Stimulated activated CD4-positive, alpha-beta T cell treated with anti-CD3 and anti-CD28 coated beads, Interleukin-15, amount 100 ng/mL, for 1 hour (primary cell): ENCODE data around the gene NEGR1.

Source experiments
- DNase-seq, 2 donors: peaks; one replicate each; pipeline ENCODE4 v3.0.0-alpha.2; 2020; ENCODE audit warnings: low read depth in 1 of 2, low spot score in 1 of 2

NEGR1 gene

DNA sequence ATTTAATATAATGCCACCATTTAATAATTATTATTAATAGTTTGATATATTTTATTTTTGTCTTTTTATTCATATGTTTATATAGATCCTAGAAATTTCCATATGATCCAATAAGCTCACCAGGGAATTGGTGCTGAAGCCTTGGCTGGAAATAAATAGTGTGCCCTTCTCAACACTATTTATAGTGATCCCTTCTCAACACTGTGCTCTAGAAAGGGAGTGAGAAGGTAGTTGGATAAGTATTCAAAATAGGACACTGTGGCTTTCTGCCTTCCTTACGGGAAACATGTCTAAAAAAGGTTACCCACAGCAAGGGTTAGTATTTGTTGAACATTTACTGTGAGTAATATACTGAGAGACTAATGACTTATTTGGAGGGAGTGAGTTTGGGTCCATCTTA, 496.1 kb downstream of the NEGR1 start:
- no peak for DNase-seq

- no peak for DNase-seq
Measured at GRCh38 chr1:71785450-71785849, 496.9 kb downstream of the NEGR1 start.

GRCh38 chr1:71785000-71785399, 497.3 kb downstream of the NEGR1 start:
- no peak for DNase-seq

GRCh38 chr1:71784241-71784640, 498.1 kb downstream of the NEGR1 start:
- no peak for DNase-seq

GRCh38 chr1:71783071-71783470, 499.3 kb downstream of the NEGR1 start:
- DNase-seq, result no peak

DNA sequence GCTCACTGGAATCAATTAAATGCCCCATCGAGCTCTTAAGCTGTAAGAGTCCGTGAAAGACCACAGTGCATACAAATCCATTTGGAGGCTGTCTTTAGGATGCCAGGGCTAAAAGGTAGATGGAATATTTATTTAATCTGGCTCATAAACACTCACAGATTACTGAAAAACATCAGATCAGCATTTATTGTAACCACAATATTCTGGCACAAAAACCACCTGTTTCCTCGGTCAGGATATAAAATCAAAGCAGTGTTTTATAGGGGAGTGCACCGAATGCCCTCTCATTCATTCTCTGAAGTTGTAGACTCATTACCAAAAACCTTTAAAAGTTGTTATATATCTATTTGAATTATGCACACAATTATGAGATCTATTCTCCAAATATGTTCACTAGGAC, 500.9 kb downstream of the NEGR1 start:
- no peak for DNase-seq

DNA sequence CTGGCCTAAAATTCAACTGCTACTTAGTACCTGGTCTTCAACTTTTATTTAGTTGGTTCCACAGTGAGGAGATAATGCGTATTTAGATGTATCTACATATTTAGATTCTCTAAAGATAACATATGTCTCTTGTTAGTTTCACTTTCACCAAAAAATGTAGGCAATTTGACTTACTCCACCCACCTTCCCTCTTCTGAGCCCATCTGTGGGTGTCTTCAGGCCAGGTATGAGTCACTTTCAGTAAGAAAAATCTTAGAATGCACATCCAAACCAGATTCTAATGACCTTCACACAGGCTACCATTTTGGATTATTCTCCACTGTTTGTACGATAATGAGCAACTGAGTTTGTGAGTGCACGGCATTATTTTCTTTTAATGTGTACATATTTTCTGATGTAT, 501.7 kb downstream of the NEGR1 start:
- DNase-seq, result no peak

DNA sequence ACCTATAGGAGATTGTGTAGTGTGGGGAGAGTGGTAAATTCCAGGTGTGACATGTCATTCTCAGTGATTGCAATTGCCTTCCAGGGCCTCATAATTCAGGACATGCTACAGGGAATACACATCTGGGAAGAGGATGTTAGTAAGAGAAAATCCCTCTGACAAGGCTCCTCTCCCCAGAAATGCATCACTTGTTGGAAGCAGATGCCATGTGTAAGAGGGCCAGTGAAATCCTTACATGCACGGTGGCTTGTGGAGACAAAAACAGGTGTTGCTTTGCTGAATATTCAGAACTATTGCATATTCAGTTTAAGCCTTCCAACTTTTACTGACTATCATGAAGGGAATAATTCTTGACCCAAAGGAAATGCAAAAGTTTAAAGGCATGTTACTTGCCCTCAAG, 503.4 kb downstream of the NEGR1 start:
- no peak for DNase-seq

DNA sequence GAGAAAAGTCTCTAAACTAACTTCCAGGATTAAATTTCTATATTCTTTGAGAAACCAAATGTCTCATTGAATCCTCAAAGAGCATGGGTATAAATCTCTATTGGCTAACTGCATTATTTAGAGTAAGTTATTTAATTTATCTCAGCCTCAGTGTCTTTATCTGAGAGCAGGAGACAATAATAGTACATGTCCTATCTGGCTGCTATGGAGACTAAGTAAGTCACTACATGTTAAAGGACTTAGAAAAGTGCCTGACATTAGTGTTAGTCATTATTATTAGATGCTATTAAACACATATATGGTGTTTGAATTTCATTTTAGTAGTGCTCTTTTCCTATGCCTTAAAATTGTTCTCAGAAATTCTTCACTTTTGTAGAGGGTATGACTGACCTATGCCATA, 505.2 kb downstream of the NEGR1 start:
- no peak for DNase-seq

DNA sequence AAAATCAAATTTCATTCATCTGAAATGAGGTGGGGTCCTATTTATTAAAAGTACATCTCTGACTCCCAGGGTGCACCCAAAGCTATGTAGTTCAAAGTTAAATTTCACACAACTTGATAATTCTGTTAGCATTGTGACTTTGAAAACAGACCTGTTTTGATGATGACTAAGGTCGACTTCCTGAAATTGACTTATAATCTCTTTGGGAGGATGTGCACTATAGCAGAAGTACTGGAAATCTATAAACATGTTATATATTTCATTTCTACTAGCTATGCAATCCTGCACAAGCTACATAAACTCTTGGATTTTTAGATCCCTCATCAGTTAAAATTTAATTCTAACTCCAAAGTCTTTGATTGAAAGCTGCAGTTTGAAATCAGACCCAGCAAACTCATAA, 507.6 kb downstream of the NEGR1 start:
- no peak for DNase-seq

DNA sequence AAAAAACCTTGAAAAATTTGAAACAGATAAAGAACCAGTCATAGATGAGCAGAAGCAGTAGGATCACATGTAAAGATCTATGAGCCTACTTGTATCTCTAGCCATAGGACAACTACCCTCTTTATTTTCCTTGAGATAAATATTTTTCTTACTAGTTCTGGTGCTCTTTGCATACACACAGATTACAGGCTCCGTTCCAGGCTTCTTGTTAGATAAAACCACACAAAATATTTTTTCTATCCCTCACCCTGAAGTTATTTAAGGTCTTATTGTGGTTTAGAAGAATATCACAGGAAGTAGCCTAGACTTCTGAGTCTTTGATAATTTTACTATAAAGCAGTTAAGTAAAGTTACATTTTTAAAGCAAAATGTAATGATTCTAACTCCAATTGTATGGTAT, 512.2 kb downstream of the NEGR1 start:
- DNase-seq, result no peak

GRCh38 chr1:71766748-71767147, 515.6 kb downstream of the NEGR1 start:
- no peak for DNase-seq

GRCh38 chr1:71762514-71763255, 519.7 kb downstream of the NEGR1 start:
- DNase-seq, result no peak

DNA sequence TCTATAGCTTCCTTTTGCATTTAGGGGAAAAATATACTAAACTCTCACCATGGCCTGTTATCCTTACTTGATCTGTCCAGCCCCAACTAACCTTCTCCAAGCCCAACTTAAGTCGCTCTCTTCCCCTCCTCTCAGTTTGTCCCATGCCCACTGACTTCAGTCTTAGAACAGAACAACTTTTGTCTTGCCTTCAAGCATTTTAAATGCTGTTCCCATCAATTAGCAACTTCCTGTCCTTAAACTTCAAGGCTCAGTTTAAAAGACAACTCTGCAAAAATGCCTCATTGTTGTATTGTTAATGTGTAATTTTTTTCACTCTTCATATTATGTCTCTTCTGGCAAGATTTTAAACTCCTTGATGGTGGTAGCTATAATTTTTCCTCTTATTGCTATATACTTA, 526.9 kb downstream of the NEGR1 start:
- DNase-seq, result no peak

- DNase-seq, result no peak
Measured at GRCh38 chr1:71753746-71754145, 528.6 kb downstream of the NEGR1 start.

- DNase-seq, result no peak
Measured at GRCh38 chr1:71745326-71745725, 537.0 kb downstream of the NEGR1 start.

DNA sequence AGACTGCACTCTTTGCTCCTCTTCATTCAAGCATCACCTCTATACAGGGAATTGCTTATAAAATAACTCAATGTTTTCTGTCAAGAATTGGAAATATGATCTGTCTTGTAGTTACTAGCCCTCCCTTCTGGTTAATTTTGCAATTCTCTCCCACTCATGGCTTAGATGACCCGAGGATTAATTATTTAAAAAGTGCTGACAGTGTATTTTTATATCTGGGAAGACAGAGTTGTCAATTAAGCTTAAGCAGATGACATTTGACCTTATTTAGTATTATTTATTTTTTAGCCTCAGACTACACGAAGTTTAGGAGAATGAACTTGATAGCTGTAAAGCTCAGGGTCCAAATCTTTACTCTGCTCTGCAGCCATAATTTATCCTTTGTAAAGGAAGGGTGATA, 538.5 kb downstream of the NEGR1 start:
- DNase-seq, result no peak

- DNase-seq, result no peak
Measured at GRCh38 chr1:71738910-71739309, 543.4 kb downstream of the NEGR1 start.

GRCh38 chr1:71738256-71738655, 544.1 kb downstream of the NEGR1 start:
- no peak for DNase-seq

DNA sequence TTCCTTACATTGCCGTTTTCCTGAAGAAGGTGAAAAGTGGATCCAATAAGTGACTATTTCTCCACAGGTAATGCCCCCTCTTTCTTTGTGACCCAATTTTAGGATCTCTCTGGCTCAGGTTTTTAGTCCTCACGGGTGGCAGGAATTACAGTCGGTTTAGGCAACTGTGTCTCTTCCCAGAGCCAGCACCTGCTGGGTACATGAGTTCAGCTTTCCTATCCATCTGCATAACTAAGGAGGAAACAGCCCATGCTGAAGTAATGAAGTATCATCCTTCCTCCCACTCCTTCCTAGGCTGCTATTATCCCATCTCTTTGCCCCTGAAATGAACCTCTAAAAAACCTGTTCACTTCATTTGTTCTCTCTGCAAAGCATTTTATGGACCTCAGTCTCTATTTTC, 544.6 kb downstream of the NEGR1 start:
- DNase-seq, result no peak

- DNase-seq, result no peak
Measured at GRCh38 chr1:71733121-71733520, 549.2 kb downstream of the NEGR1 start.

- DNase-seq, result no peak
Measured at GRCh38 chr1:71721532-71721931, 560.8 kb downstream of the NEGR1 start.

DNA sequence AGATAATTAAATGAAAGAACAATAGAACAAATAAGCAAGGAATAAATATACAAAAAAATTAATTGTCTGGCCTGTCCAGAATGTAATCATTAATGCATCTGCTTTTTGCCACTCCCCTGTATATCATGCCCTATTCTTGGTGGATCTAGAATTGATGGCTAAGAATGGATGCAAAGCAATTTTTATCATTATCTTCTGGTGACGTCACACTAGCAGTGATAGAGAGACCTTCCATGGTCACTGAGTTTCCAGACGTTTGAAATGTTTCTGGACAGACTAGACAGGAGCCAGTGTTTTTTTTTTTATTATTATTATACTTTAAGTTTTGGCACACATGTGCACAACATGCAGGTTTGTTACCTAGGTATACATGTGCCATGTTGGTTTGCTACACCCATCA, 563.0 kb downstream of the NEGR1 start:
- no peak for DNase-seq

- no peak for DNase-seq
Measured at GRCh38 chr1:71717186-71717585, 565.2 kb downstream of the NEGR1 start.
